HTR-8/SVneo (cell line): Measurements from ENCODE around the gene ORAI1.
"Not testable (repeated sequence)": the region's sequence is repeated elsewhere in the genome, so short reads cannot be mapped to it uniquely, and the experiment has no call there.

Source experiments
- DNase-seq: peaks from one replicate; pipeline ENCODE4 v3.0.0; 2011; ENCODE audit warnings: low spot score, mixed read lengths; ENCODE audit not compliant: insufficient read length
- FAIRE-seq: peaks from 2 replicates; lab custom pipeline; 2011; peaks lifted over from hg19 to GRCh38; lab: Jason Lieb, UNC

Gene ORAI1

DNA sequence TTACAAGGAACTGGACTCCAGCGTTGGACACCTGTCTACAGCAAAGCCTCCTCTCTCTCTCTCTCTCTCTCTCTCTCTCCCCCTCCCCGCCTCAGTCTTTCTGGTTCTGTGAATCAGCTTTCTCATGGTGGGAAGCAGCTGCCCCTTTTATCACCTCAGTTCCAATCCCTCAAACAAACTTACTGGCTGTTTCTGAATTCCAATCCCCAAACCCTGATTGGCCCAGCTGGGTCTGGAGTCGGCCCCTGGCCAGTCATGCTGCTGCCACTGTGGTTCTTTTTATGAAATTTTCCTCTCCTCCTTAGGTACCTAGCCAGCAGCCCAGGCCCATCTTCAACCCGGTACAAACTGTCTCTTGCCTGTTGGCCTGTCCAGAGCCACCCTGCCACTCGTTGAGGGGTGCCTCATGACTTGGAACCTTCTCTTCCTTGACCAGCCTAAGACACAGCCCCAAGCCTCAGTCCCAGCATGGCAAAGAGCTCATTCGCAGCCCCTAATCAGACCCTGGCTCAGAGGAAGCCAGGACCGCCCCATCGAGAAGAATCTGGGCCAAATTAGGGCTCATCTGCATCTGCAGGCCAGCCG lies 52.5 kb downstream of the ORAI1 start:
- DNase-seq (no peak), FAIRE-seq (no peak)

DNA sequence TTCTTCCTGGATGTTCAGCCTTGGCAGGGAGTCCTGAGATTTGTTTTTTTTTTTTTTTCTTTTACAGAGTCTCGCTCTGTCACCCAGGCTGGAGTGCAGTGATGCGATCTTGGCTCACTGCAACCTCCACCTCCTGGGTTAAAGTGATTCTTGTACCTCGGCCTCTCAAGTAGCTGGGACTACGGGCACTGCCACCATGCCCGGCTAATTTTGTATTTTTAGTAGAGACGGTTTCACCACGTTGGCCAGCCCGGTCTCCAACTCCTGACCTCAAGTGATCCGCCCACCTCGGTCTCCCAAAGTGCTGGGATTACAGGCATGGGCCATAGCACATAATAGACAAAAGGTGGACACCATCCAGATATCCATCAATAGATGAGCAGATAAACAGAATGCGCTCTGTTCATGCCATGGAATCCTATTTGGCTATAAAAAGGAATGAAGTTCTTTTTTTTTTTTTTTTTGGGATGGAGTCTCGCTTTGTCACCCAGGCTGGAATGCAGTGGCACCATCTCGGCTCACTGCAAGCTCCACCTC lies 53.4 kb downstream of the ORAI1 start:
- DNase-seq, FAIRE-seq: not testable (repeated sequence)

DNA sequence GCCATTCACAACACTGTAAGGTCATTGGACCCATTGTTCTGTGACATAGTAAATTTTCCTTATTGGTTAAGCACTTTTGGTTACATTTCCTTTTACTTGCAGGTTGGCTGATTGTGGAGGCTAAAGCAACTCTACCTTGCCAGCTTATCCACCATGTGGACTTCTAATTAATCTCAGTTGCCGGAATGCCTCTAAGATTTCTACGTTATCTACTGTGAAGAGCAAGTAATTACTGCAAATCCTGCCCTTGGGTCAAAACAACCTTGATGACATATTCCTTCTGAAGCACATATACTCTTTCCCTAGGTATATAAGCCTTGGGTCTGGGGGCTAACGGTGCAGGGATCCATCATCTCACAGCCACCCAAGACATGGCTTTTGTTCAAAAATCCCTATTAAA lies 62.6 kb downstream of the ORAI1 start:
- DNase-seq (no peak), FAIRE-seq (no peak)

DNA sequence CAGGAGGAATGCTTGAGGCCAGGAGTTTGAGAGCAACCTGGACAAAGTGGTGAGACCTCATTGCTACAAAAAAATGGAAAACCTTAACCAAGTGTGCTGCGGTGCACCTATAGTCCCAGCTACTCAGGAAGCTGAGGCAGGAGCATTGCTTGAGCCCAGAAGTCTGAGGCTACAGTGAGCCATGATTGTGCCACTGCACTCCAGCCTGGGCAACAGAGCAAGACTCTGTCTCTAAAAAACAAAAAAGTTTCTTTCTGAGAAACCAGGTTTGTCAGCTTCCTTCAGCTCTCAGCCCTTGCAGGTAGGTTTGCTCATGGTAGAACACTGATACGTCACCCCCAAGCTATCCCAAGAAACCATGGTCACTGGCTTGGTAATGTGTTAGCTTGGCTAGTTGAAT lies 63.1 kb downstream of the ORAI1 start:
- FAIRE-seq (no peak), DNase-seq (no peak)
